HUES64 (cell line): ENCODE data around the gene UBALD2. TPM values are rescaled to one million over a fixed set of nuclear protein-coding genes. Genes with fewer than 3 reads are reported as not detected.
A peak's percentile ranks its signal among the peaks of the same experiment; 100 is the strongest.
"Not testable (repeated sequence)": the region's sequence is repeated elsewhere in the genome, so short reads cannot be mapped to it uniquely, and the experiment has no call there.

Experiments
- H3K27ac ChIP-seq: 2 replicates; pipeline ENCODE4 v1.7.0; 2013; ENCODE audit warnings: low read depth, low read length, inconsistent platforms
- H3K27me3 ChIP-seq: 2 replicates; pipeline ENCODE4 v1.6.1; 2013; ENCODE audit warnings: mild to moderate bottlenecking, low read length; ENCODE audit not compliant: insufficient read depth
- H3K36me3 ChIP-seq: 2 replicates; pipeline ENCODE4 v1.6.1; 2013; ENCODE audit warnings: mild to moderate bottlenecking, low read length; ENCODE audit not compliant: insufficient read depth
- H3K4me1 ChIP-seq: 2 replicates; pipeline ENCODE4 v1.6.1; 2013; ENCODE audit warnings: mild to moderate bottlenecking, low read length, moderate library complexity; ENCODE audit not compliant: insufficient read depth
- H3K4me3 ChIP-seq: 2 replicates; pipeline ENCODE4 v1.5.1; 2013; ENCODE audit warnings: mild to moderate bottlenecking, low read length, moderate library complexity
- H3K9ac ChIP-seq: 2 replicates; pipeline ENCODE4 v1.6.1; 2013; ENCODE audit warnings: mild to moderate bottlenecking, low read depth, low read length
- H3K9me3 ChIP-seq: 2 replicates; pipeline ENCODE4 v1.6.1; 2013; ENCODE audit warnings: low read depth, low read length; ENCODE audit not compliant: insufficient read depth
- WGBS: fragments of 150-250, 120-280 bp; methylation state at CpG from one replicate; pipeline ENCODE4 v1.1.7; 2013; ENCODE audit warnings: missing lambda C conversion rate; 5-methylcytosine and 5-hydroxymethylcytosine counted together
- polyA plus RNA-seq, 2 experiments: library from polyadenylated mRNA; stranded (reverse); fragments of 50-300 nt; gene quantifications; one replicate each; pipeline ENCODE4 v1.2.3, GENCODE V29; 2013

The UBALD2 gene
- polyA plus RNA-seq (2013, experiment 1 of 2), result 15.2 TPM
- polyA plus RNA-seq (2013, experiment 2 of 2), result 22.7 TPM

DNA sequence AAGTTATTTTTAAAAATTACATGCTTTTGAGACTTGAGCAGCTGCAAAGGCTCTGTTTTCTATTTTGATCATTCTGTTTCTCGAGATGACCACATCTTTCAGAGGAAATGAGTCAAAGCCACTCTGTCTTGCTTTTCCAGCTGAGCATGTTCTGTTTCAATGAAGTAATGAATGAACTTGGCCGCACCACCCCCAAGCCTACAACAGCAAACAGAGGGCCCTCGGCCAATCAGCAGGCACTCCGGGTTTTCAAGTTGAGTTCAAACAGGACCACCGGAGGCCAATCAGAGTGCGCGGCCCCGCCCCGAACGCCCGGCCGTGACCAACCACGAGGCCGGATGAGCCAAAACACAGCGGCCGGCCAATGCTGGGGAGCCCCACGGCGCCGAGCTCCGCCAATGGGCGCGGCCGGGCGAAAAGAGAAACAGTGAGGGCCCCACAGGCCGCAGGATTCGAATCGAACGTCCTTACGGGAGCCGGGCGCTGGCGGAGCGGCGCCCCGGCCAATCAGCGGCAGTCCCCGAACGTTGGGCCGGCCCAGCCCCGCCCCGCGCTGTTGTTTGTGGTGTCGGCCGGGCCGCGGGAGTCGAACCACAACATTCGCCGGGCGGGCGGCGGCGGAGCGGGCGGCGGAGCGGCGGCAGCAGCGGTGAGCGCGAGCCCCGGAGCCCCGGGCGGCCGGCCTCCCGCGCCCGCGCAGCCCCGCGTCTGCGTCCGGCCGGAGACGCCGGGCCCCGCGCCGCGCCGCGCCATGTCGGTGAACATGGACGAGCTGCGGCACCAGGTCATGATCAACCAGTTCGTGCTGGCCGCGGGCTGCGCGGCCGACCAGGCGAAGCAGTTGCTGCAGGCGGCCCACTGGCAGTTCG lies at the start of gene UBALD2:
Gene UBALD2, plus strand, starts transcription at position 594 of the 869 bp plus-strand sequence. Its CDS starts 158 bp downstream, at position 752.
- H3K4me1 ChIP-seq, result peaks cover 30% of the 10 kb centered on the region
- under 1% methylated on average over 94 of the region's 94 CpGs for WGBS

DNA sequence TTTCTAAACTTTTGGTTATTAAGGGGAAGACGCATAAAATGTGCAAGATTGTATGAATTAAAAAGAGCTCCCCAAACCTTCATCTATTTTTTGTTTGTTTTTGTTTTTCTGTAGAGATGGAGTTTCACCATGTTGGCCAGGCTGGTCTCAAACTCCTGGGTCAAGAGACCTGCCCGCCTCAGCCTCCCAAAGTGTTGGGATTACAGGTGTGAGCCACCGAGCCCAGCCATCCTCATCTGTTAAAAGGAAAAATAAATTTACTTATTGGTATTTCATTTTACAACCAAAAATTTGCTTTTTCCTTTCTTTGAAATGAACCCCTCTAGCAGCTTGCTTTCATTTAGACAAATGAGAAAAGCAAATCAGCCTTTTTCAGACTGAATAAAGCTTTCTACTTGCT lies 48.1 kb upstream of the UBALD2 start:
- H3K9ac ChIP-seq, result no peak overlapping the region
- no peaks in the 10 kb centered on the region for H3K9me3 ChIP-seq
- 100% methylated on average over 1 of the region's 3 CpGs for WGBS
- H3K27ac ChIP-seq, result no peak overlapping the region
- H3K4me3 ChIP-seq, result no peak overlapping the region
- H3K27me3 ChIP-seq, result no peaks in the 10 kb centered on the region
- no peaks in the 10 kb centered on the region for H3K36me3 ChIP-seq
- peaks cover 18% of the 10 kb centered on the region for H3K4me1 ChIP-seq

More for the DNA sequence above, at the start of gene UBALD2:
- Histone ChIP-seq H3K27me3 (no peaks in the 10 kb centered on the region), H3K36me3 (no peaks in the 10 kb centered on the region), H3K4me3 (peak within 1 kb of the TSS; percentile 78), H3K9ac (peak within 1 kb of the TSS; percentile 60), H3K27ac (peak within 1 kb of the TSS; percentile 21), H3K9me3 (no peaks in the 10 kb centered on the region)

DNA sequence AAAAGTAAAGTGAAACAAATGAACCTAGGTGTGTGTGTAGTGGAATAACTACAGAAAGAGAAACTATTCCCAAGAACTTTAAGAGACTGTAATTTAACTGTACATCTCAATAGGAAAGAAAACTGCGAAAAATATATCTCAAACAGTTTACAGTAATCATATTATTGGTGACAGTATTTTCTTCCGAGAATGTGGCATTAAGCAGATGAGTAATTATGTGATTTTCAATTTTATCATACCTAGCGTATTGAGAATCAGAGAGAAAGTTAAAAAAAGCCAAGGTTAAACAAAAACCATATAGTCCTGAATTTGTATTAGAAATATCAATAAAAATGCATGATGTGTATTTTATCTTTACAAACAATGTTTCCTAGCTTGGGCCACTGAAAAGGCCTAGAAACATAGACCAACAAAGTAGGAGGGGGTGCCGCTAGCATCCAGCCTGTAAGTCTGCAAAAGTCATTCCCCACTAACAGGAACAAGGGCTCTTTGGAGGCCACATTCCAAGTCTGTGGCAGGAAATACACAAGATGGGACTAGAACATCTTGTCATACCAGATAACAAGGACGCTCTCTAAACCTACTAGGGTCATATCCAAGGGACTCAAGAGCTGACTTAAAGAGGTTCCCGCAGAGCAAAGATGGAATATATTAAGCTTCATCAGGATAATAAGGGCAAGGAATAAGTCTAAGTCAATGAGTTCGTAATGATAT lies 45.3 kb upstream of the UBALD2 start:
- Histone ChIP-seq H3K9me3 (no peaks in the 10 kb centered on the region), H3K27me3 (no peaks in the 10 kb centered on the region), H3K4me3 (no peak overlapping the region), H3K36me3 (no peaks in the 10 kb centered on the region), H3K4me1 (no peaks in the 10 kb centered on the region), H3K9ac (no peak overlapping the region), H3K27ac (no peak overlapping the region)
- WGBS, result 95% methylated on average over 5 of the region's 7 CpGs

DNA sequence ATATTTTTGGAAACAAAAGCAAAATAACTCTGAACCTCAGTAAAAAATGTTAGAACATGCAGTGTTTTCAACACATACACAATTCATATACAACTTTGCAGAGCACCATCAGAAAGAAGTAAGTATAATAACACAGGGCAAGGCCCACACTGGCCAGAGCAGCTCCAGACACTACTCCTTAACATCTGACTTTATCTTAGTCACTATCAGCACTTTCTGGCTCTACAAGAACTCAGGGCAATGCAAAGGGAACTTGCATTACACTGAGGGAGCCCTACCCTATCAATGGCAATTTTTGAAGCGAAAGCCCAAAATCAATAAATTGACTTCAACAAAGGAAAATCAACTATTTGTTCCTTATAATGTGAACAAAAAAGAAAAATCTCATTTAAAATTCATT lies 41.3 kb upstream of the UBALD2 start:
- H3K9me3 ChIP-seq, result no peaks in the 10 kb centered on the region
- no peak overlapping the region for H3K27ac ChIP-seq
- no peak overlapping the region for H3K4me3 ChIP-seq
- no peaks in the 10 kb centered on the region for H3K27me3 ChIP-seq
- WGBS, result 80% methylated on average over 1 of the region's 1 CpG
- no peak overlapping the region for H3K9ac ChIP-seq
- no peaks in the 10 kb centered on the region for H3K4me1 ChIP-seq
- H3K36me3 ChIP-seq, result no peaks in the 10 kb centered on the region

DNA sequence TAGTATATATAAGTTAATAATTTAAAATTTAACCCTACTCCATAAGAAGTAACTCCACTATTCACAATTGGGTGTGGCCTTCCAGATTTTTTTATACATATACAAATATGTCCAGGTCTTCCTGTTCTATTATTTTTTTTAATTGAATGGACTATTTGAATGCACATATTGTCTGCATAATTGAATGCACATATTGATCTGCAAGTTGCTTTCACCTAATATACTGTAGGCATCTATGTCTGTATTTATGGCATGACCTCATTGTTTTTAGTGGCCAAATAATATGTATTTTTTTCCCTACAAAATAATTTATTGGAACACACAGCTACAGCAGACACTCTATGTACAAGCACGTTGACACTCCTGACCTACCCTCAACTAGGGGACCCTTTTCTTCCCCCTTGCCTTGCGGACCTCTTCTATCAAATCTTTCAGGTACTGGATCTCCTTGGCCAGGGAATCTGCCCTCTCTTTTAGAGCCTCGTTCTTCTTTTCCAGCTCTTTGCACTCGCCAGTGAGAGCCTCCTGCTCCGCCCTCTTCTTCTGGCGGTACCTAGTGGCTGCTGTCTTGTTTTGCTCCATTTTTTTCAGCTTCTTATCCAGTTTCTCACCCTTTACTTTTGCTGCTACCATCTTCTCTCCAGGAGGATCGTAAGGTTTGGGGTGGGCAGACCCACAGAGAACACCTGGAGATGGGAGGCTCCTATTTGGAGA lies 39.6 kb upstream of the UBALD2 start:
- H3K9ac ChIP-seq, H3K27me3 ChIP-seq, H3K9me3 ChIP-seq, H3K36me3 ChIP-seq, H3K27ac ChIP-seq, H3K4me1 ChIP-seq, H3K4me3 ChIP-seq: not testable (repeated sequence)
- 79% methylated on average over 3 of the region's 7 CpGs for WGBS

DNA sequence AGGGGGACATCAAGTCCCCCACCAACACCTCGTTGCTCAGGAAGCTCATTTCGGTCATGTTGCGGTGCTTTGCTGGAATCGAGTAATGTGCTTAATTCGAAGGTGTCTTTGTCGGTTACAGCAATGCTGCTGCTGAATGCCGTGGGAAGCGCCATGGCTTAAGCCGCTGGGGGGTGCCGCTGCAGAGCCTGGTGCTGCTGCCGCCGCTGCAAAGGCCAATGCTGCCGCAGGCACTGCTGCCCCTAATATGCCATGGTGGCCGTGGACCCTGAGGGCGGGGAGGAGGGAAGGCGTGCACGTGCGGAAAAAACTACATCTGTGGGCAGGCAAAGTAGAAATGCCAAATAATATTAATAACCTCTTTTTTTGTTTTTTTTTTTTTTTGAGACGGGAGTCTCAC lies 38.4 kb upstream of the UBALD2 start:
- not testable (repeated sequence) for H3K27ac ChIP-seq, H3K4me1 ChIP-seq, H3K36me3 ChIP-seq, H3K9ac ChIP-seq, H3K4me3 ChIP-seq, H3K9me3 ChIP-seq, H3K27me3 ChIP-seq
- 96% methylated on average over 17 of the region's 19 CpGs for WGBS

DNA sequence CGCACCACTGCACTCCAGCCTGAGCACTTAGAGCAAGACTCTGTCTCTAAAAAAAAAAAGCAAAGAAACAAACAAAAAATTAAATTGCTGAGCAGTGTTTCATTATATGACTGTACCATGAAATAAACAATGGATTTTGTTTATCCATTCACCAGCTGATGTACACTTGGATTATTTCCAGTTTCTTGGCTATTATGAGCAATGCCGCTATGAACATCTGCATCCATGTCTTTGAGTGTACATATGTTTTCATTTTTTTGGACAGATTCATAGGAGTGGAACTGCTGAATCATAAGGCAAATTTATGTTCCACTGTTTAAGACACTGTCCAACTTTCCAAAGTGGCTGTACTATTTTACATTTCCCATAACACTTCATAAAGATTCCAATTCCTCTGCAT lies 32.8 kb upstream of the UBALD2 start:
- Histone ChIP-seq H3K9me3 (no peaks in the 10 kb centered on the region), H3K4me3 (no peak overlapping the region), H3K4me1 (no peaks in the 10 kb centered on the region), H3K36me3 (no peaks in the 10 kb centered on the region), H3K9ac (no peak overlapping the region), H3K27me3 (0 out of 2 replicates have a peak, but pooled peaks cover 2% of the 10 kb centered on the region), H3K27ac (no peak overlapping the region)
- 88% methylated on average over 2 of the region's 2 CpGs for WGBS

DNA sequence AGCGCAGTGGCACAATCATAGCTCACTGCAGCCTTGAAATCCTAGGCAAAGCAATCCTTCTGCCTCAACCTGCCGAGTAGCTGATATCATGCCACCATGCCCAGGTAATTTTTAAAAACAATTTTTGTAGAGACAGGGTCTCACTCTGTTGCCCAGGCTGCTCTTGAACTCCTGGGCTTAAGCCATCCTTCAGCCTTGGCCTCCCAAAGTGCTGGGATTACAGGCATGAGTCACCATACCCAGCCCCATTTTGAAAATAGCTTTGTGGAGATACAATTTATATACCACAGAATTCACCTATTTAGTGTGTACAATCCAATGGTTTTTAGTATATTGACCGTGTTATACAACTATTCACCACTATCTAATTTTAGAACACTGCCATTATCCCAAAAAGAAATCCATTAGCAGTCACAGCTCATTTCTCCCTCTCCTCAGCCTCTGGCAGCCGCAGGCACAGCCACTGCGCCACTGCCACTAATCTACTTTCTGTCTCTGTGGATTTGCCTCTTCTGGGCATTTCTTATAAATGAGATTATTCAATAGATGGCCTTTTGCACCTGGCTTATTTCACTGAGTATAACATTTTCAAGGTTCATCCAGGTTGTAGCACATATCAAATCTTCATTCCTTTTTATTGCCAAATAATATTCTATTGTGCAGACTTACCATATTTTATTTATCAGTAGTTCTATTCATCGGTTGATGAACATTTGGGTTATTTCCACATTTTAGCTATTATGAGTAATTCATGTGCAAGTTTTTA lies 31.4 kb upstream of the UBALD2 start:
- no peaks in the 10 kb centered on the region for H3K9me3 ChIP-seq
- no peak overlapping the region for H3K4me3 ChIP-seq
- no peak overlapping the region for H3K9ac ChIP-seq
- WGBS, result 96% methylated on average over 5 of the region's 6 CpGs
- no peak overlapping the region for H3K27ac ChIP-seq
- no peaks in the 10 kb centered on the region for H3K4me1 ChIP-seq
- peaks cover 16% of the 10 kb centered on the region for H3K27me3 ChIP-seq
- H3K36me3 ChIP-seq, result no peaks in the 10 kb centered on the region

DNA sequence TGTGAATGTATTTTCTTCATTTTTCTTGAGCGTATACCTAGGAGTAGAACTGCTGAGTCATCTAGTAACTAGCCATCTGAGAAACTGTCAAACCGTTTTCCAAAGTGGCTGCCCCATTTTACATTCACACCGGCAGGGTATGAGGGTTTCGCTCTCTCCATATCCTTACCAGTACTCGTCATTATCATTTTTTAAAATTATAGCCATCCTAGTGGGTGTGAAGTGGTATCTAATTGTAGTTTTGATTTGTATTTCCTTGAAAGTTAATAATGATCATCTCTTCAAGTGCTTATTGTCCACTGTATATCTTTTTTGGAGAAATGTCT lies 30.8 kb upstream of the UBALD2 start:
- H3K4me1 ChIP-seq, result no peaks in the 10 kb centered on the region
- no peak overlapping the region for H3K9ac ChIP-seq
- H3K27me3 ChIP-seq, result peaks cover 21% of the 10 kb centered on the region
- H3K27ac ChIP-seq, result no peak overlapping the region
- H3K4me3 ChIP-seq, result no peak overlapping the region
- WGBS, result 90% methylated on average over 4 of the region's 5 CpGs
- no peaks in the 10 kb centered on the region for H3K36me3 ChIP-seq
- H3K9me3 ChIP-seq, result no peaks in the 10 kb centered on the region

DNA sequence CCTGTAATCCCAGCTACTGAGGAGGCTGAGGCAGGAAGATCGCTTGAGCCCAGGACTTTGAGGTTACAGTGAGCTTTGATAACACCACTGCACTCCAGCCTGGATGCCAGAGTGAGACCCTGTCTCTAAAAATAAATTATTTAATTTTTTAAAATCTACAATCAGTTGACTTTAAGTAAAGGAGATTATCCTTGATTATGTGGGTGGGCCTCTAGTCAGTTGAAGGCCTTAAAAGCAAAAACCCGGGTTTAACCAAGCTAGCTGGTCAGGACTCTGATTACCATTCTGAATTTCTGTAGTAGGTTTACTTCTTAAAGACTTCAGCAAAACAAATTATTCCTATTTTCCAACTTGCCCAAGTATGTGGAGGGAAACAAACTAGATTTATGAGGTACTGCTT lies 29.3 kb upstream of the UBALD2 start:
- 100% methylated on average over 2 of the region's 2 CpGs for WGBS
- Histone ChIP-seq H3K9me3 (no peaks in the 10 kb centered on the region), H3K9ac (no peak overlapping the region)

More for the DNA sequence above, 29.3 kb upstream of the UBALD2 start:
- Histone ChIP-seq H3K4me1 (no peaks in the 10 kb centered on the region), H3K36me3 (no peaks in the 10 kb centered on the region), H3K27ac (no peak overlapping the region), H3K27me3 (peaks cover 32% of the 10 kb centered on the region), H3K4me3 (no peak overlapping the region)
